HUDEP-2 (cell line): ENCODE measurements around the gene ILK.

Experiments used
- DNase-seq, 76 experiments: peaks; one replicate each; lab custom pipeline; 2025; ENCODE audit not compliant: unreplicated experiment in 76 of 76; lab: John Stamatoyannopoulos, UW

Gene ILK

GRCh38 chr11:6654281-6655019 lies 50.9 kb downstream of the ILK start:
- no peak for DNase-seq

- DNase-seq: no peak
Measured at GRCh38 chr11:6655020-6655789, 51.6 kb downstream of the ILK start.

- DNase-seq: no peak
Measured at GRCh38 chr11:6655790-6656583, 52.4 kb downstream of the ILK start, which contains the start of gene DCHS1. Gene DCHS1 (minus strand): TSS chr11:6655809. CDS start chr11:6641613, 14,196 bp downstream.

GRCh38 chr11:6656584-6656915 lies 53.0 kb downstream of the ILK start:
- DNase-seq: no peak

GRCh38 chr11:6656936-6657335 lies 53.4 kb downstream of the ILK start:
- no peak for DNase-seq

GRCh38 chr11:6657346-6657745 lies 53.8 kb downstream of the ILK start:
- no peak for DNase-seq

- no peak for DNase-seq
Measured at GRCh38 chr11:6658647-6659046, 55.1 kb downstream of the ILK start.
